ENCODE data around the gene VPS37B.

VPS37B gene

DNA sequence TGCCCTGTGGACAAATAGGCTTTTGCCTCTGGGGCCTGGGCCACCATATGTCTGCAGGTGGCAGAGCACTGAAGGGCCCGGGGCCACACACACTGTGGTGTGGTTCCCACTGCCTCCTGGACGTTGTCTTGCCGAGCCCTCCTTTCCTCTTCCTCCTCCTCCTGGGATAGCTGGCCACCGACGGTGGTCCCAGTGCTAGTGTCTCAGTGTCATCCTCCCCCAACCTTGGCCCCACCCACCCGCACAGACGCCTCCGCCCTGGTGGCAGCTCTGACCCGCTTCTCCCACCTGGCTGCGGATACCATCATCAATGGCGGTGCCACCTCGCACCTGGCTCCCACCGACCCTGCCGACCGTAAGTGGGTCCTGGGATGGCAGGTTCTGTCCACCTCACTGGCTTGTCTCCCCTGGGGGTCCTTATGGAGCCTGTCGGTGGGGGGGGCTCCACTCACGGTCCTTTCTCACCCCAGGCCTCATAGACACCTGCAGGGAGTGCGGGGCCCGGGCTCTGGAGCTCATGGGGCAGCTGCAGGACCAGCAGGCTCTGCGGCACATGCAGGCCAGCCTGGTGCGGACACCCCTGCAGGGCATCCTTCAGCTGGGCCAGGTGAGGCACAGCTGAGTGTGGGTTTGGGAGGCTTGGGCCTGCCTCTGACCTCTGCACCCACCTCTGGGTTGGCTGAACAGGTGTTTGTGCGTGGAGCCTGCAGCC is 37.2 kb downstream of the VPS37B start:
- H3K79me2 ChIP-seq (ENCODE audit: insufficient read depth, low read length), result no peaks in the 10 kb centered on the region
- no peak overlapping the region for H3K27ac ChIP-seq (ENCODE audit: low read depth, low read length)
- no peak overlapping the region for H3K4me2 ChIP-seq (ENCODE audit: low read depth, low read length, poor library complexity, severe bottlenecking)
- H3K36me3 ChIP-seq (ENCODE audit: low read length), result no peaks in the 10 kb centered on the region
- TF ChIP-seq, protein P1, sequence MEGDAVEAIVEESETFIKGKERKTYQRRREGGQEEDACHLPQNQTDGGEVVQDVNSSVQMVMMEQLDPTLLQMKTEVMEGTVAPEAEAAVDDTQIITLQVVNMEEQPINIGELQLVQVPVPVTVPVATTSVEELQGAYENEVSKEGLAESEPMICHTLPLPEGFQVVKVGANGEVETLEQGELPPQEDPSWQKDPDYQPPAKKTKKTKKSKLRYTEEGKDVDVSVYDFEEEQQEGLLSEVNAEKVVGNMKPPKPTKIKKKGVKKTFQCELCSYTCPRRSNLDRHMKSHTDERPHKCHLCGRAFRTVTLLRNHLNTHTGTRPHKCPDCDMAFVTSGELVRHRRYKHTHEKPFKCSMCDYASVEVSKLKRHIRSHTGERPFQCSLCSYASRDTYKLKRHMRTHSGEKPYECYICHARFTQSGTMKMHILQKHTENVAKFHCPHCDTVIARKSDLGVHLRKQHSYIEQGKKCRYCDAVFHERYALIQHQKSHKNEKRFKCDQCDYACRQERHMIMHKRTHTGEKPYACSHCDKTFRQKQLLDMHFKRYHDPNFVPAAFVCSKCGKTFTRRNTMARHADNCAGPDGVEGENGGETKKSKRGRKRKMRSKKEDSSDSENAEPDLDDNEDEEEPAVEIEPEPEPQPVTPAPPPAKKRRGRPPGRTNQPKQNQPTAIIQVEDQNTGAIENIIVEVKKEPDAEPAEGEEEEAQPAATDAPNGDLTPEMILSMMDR (IDR thresholded peaks at IDR 0.05; ENCODE audit: insufficient read depth, low read length, poor library complexity, severe bottlenecking), result no peak
- TF ChIP-seq EZH2phosphoT487 (conservative IDR thresholded peaks at IDR 0.05; ENCODE audit: low read length), result no peak
- H4K20me1 ChIP-seq (ENCODE audit: low read depth, low read length), result no peaks in the 10 kb centered on the region
- H3K27me3 ChIP-seq (ENCODE audit: low read length), result no peaks in the 10 kb centered on the region
- H3K4me3 ChIP-seq (ENCODE audit: insufficient read depth, low read length, poor library complexity, severe bottlenecking), result no peak overlapping the region
- no peaks in the 10 kb centered on the region for H3K9me3 ChIP-seq (ENCODE audit: insufficient read depth, low read length)
- H3K9ac ChIP-seq (ENCODE audit: low read length), result no peak overlapping the region
- no peaks in the 10 kb centered on the region for H3K9me2 ChIP-seq (replicated peaks; ENCODE audit: insufficient read depth, low read length)
- no peak overlapping the region for H2AFZ ChIP-seq (ENCODE audit: low read depth, low read length, severe bottlenecking)
- no peaks in the 10 kb centered on the region for H3F3A ChIP-seq (ENCODE audit: insufficient read depth)

DNA sequence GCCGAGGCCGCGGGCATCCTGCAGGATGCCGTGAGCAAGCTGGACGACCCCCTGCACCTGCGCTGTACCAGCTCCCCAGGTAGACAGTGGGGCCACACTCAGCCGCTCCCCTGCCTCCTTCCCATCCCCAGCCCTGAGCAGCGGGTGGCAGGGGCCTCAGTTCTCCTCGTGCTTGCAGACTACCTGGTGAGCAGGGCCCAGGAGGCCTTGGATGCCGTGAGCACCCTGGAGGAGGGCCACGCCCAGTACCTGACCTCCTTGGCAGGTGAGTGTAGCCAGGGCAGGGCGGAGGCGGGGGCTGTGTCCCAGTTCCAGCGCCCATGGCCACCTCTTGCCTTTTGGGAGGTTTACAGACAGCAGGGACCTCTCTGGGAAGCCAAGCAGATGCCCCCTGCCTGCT is 37.8 kb downstream of the VPS37B start:
- H3K4me3 ChIP-seq (ENCODE audit: insufficient read depth, low read length, poor library complexity, severe bottlenecking), result no peak overlapping the region
- H3K27ac ChIP-seq (ENCODE audit: low read depth, low read length), result no peak overlapping the region
- no peaks in the 10 kb centered on the region for H3K36me3 ChIP-seq (ENCODE audit: low read length)

DNA sequence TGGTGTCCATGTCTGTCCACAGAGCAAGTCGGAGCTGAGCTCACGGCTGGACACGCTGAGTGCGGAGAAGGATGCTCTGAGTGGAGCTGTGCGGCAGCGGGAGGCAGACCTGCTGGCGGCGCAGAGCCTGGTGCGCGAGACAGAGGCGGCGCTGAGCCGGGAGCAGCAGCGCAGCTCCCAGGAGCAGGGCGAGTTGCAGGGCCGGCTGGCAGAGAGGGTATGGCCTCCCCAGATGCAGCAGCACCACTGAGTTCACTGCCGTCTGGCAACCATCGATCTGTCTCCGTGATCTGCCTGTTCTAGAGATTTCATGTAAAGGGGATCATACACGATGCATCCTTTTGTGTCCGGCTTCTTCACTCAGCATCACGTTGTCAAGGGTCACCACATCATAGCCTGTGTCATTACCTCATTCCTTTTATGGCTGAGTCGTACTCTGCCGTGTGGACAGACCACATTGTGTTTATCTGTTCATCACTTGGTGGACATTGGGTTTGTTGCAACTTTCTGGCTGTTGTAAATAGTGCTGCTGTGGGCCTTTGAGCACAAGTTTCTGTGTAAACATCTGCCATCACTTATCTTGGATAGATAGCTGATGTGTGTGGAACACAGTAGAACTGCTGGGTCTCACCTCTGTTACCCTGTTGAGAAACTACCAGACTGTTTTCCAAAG is 38.8 kb downstream of the VPS37B start:
- no peak overlapping the region for H3K4me3 ChIP-seq (ENCODE audit: insufficient read depth, low read length, poor library complexity, severe bottlenecking)
- H2AFZ ChIP-seq (ENCODE audit: low read depth, low read length, severe bottlenecking), result no peak overlapping the region
- no peak overlapping the region for H3K27ac ChIP-seq (ENCODE audit: low read depth, low read length)
- no peaks in the 10 kb centered on the region for H4K20me1 ChIP-seq (ENCODE audit: low read depth, low read length)
- H3K36me3 ChIP-seq (ENCODE audit: low read length), result no peaks in the 10 kb centered on the region
- no peaks in the 10 kb centered on the region for H3K27me3 ChIP-seq (ENCODE audit: low read length)
- H3K9me2 ChIP-seq (replicated peaks; ENCODE audit: insufficient read depth, low read length), result no peaks in the 10 kb centered on the region
- H3K79me2 ChIP-seq (ENCODE audit: insufficient read depth, low read length), result no peaks in the 10 kb centered on the region
- no peak overlapping the region for H3K4me2 ChIP-seq (ENCODE audit: low read depth, low read length, poor library complexity, severe bottlenecking)
- H3K9me3 ChIP-seq (ENCODE audit: insufficient read depth, low read length), result no peaks in the 10 kb centered on the region
- H3K9ac ChIP-seq (ENCODE audit: low read length), result no peak overlapping the region
- no peak for TF ChIP-seq EZH2phosphoT487 (conservative IDR thresholded peaks at IDR 0.05; ENCODE audit: low read length)
- TF ChIP-seq, protein P1 (IDR thresholded peaks at IDR 0.05; ENCODE audit: insufficient read depth, low read length, poor library complexity, severe bottlenecking), result no peak
- H3F3A ChIP-seq (ENCODE audit: insufficient read depth), result no peaks in the 10 kb centered on the region

More for the DNA sequence above, 37.8 kb downstream of the VPS37B start:
- H3K27me3 ChIP-seq (ENCODE audit: low read length), result no peaks in the 10 kb centered on the region
- H4K20me1 ChIP-seq (ENCODE audit: low read depth, low read length), result no peaks in the 10 kb centered on the region
- no peak overlapping the region for H2AFZ ChIP-seq (ENCODE audit: low read depth, low read length, severe bottlenecking)
- H3K79me2 ChIP-seq (ENCODE audit: insufficient read depth, low read length), result no peaks in the 10 kb centered on the region
- no peak overlapping the region for H3K9ac ChIP-seq (ENCODE audit: low read length)
- H3K9me3 ChIP-seq (ENCODE audit: insufficient read depth, low read length), result no peaks in the 10 kb centered on the region
- no peaks in the 10 kb centered on the region for H3F3A ChIP-seq (ENCODE audit: insufficient read depth)
- no peak for TF ChIP-seq EZH2phosphoT487 (conservative IDR thresholded peaks at IDR 0.05; ENCODE audit: low read length)
- H3K4me2 ChIP-seq (ENCODE audit: low read depth, low read length, poor library complexity, severe bottlenecking), result no peak overlapping the region
- H3K9me2 ChIP-seq (replicated peaks; ENCODE audit: insufficient read depth, low read length), result no peaks in the 10 kb centered on the region
